ENCODE measurements around the gene ATP8A1.

ATP8A1 gene

GRCh38 chr4:42568610-42569207, 88.2 kb downstream of the ATP8A1 start:
- peak; percentile 10 for DNase-seq (ENCODE audit: low read depth)
- H3K4me3 ChIP-seq (ENCODE audit: control insufficient read depth, low read depth, low read length): no peak overlapping the region
- TF ChIP-seq CTCF (IDR thresholded peaks at IDR 0.05; ENCODE audit: control insufficient read depth, insufficient read depth, low read depth, low read length, missing control alignments): peak; percentile 71

- no peak for TF ChIP-seq CTCF (IDR thresholded peaks at IDR 0.05; ENCODE audit: control insufficient read depth, insufficient read depth, low read depth, low read length, missing control alignments)
- no peak for DNase-seq (ENCODE audit: low read depth)
- H3K4me3 ChIP-seq (ENCODE audit: control insufficient read depth, low read depth, low read length): no peak overlapping the region
These were observed 90.1 kb downstream of the ATP8A1 start for GRCh38 chr4:42566835-42567234.

- no peak for DNase-seq (ENCODE audit: low read depth)
- no peak overlapping the region for H3K4me3 ChIP-seq (ENCODE audit: control insufficient read depth, low read depth, low read length)
- no peak for TF ChIP-seq CTCF (IDR thresholded peaks at IDR 0.05; ENCODE audit: control insufficient read depth, insufficient read depth, low read depth, low read length, missing control alignments)
These were observed 94.9 kb downstream of the ATP8A1 start for GRCh38 chr4:42562016-42562415.

- H3K4me3 ChIP-seq (ENCODE audit: control insufficient read depth, low read depth, low read length): no peak overlapping the region
- no peak for TF ChIP-seq CTCF (IDR thresholded peaks at IDR 0.05; ENCODE audit: control insufficient read depth, insufficient read depth, low read depth, low read length, missing control alignments)
- DNase-seq (ENCODE audit: low read depth): no peak
These were observed 95.9 kb downstream of the ATP8A1 start for GRCh38 chr4:42561031-42561430.

GRCh38 chr4:42560467-42560861, 96.4 kb downstream of the ATP8A1 start:
- DNase-seq (ENCODE audit: low read depth): no peak
- no peak overlapping the region for H3K4me3 ChIP-seq (ENCODE audit: control insufficient read depth, low read depth, low read length)
- no peak for TF ChIP-seq CTCF (IDR thresholded peaks at IDR 0.05; ENCODE audit: control insufficient read depth, insufficient read depth, low read depth, low read length, missing control alignments)

- no peak overlapping the region for H3K4me3 ChIP-seq (ENCODE audit: control insufficient read depth, low read depth, low read length)
- DNase-seq (ENCODE audit: low read depth): no peak
- TF ChIP-seq CTCF (IDR thresholded peaks at IDR 0.05; ENCODE audit: control insufficient read depth, insufficient read depth, low read depth, low read length, missing control alignments): no peak
These were observed 98.7 kb downstream of the ATP8A1 start for GRCh38 chr4:42558156-42558555.

- no peak for TF ChIP-seq CTCF (IDR thresholded peaks at IDR 0.05; ENCODE audit: control insufficient read depth, insufficient read depth, low read depth, low read length, missing control alignments)
- H3K4me3 ChIP-seq (ENCODE audit: control insufficient read depth, low read depth, low read length): no peak overlapping the region
- DNase-seq (ENCODE audit: low read depth): no peak
These were observed 101.1 kb downstream of the ATP8A1 start for GRCh38 chr4:42555828-42556227.

Data from AG09309 (cell line).